ENCODE data around the gene LMOD3.

DNA sequence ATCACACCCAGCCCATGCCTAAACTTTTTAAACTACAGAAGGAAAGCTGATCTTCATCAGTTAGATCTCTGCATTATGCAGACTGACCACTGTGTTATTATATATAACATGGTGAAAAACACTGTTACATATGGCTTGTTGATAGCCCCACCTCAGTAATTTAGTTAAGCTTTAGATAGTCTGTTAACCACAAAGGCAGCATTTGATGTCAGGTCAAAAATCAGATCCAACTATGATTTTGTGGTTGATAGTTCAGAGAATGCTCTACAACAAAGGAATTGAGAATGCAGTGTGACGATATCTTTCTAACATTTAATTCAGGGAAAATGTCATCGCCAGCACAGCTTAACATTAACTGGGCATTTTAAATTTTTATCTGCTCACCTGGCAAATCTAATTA, 37.7 kb upstream of the LMOD3 start:
- TF ChIP-seq CTCF (IDR thresholded peaks at IDR 0.05) (no peak), EZH2 (IDR thresholded peaks at IDR 0.05; ENCODE audit: borderline replicate concordance, insufficient read depth, low read depth, low read length, poor library complexity, severe bottlenecking) (no peak)

Measured in B cell (primary cell).